ENCODE results near the gene SASH3.

The SASH3 gene

DNA sequence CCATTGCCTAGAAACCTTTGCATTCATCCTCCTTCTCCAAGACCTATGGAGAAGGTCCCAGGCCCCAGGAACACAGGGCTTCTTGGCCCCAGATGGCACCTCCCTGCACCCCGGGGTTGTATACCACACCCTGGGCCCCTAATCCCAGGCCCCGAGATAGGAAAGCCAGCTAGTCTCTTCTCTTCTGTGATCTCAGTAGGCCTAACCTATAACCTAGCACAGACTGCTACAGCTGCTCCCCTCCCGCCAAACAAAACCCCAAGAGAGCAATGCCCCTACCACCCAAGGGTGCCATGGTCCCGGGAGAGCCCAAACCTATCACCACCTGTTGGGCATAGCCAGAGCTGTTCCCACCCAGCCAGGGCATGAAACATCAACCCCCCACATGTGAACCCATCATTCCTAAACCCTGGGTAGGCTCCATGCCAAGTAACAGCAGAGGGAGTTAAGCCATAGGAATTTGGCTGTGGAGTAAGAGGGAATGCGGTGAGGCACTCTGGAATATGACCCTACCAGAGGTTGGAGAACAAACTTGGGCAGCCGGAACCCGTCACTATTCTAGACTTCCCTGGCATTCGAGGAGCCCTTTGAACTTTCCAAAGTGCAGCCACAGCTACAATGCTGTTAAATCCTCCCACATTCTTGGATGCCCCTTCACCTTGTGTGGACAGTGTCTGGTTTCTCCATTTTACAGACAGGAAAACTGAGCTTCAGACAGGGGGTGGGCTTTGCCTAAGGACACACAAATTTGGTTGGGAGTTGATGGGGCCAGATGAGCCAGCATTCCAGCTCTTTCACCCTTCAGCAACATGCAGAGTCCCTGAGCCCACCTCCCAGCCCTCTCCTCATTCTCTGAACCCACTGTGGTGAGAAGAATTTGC is 10.9 kb upstream of the SASH3 start:
- DNase-seq: no peak
- TF ChIP-seq GATA1 (IDR thresholded peaks at IDR 0.05; ENCODE audit: low read depth, low read length) (no peak), POLR2A (IDR thresholded peaks at IDR 0.05; ENCODE audit: low read length) (no peak)

DNA sequence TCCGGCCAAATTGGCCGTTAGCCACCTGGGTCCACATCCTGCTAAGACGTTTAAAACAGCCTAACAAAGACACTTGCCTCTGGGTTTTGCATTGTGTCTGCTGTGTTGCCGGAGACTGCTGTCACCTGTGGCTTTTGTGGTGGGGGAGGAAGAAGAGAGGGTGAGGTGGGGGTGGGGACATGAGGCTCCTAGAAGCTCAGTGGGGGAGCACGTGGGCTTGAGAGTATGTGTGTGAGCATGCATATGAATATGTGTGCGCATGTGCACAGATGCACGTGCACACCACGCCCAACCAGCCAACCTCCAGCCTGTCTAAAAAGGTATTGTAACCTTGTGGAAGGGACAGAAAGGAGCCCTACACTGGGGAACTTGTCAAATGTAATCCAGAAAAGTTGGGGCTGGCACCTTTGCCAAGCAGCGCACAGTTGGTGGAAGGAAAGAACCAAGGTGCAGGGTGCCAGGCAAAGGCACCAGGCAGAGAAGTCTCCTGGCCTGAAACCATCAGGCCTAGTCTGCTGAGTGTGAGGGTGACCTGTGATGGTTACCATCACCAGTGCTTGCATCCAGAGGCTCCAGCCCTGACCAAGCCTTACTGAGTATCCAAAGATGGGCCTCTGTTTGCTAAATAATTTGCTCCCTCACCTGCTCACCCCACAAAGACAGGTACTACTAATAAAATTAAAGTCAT is 10.1 kb upstream of the SASH3 start:
- TF ChIP-seq POLR2A (IDR thresholded peaks at IDR 0.05; ENCODE audit: low read length) (no peak), GATA1 (IDR thresholded peaks at IDR 0.05; ENCODE audit: low read depth, low read length) (no peak)
- no peak for DNase-seq

DNA sequence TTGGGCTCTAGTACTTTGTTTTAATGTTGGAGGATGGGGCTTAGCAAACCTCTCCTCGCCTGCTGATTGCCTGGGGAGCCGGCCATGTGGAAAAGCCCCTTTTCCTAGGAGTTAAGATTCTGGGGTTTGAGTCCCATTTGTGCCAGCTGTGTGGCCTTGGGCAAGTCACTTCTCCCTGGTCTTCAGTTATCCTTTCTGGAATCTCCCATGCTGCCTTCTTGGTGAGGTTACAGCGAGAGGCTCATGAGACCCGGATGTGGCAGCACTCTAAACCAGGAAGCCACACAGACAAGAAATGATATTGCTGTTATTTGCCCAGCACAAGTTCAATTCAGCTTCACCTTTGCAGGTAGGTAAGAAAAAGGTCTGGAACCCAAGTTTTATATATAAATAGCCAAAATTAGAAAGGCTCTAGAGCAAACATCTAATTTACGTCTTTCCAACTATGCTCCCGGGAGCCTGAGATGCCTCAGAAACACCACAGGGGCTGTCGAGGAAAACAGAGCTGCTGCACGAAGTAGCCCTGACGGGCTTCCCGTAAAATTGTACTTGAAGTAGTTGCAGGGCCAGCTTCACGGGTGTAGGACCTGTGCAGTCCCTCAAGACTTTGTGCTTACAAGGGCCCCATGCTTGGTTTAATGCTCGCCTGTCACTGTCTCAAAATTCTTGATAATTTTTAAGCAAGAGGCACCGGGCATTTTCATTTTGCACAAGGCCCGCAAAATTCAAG is 8.3 kb upstream of the SASH3 start:
- TF ChIP-seq POLR2A (IDR thresholded peaks at IDR 0.05; ENCODE audit: low read length): no peak
- TF ChIP-seq GATA1 (IDR thresholded peaks at IDR 0.05; ENCODE audit: low read depth, low read length): no peak
- DNase-seq: no peak

DNA sequence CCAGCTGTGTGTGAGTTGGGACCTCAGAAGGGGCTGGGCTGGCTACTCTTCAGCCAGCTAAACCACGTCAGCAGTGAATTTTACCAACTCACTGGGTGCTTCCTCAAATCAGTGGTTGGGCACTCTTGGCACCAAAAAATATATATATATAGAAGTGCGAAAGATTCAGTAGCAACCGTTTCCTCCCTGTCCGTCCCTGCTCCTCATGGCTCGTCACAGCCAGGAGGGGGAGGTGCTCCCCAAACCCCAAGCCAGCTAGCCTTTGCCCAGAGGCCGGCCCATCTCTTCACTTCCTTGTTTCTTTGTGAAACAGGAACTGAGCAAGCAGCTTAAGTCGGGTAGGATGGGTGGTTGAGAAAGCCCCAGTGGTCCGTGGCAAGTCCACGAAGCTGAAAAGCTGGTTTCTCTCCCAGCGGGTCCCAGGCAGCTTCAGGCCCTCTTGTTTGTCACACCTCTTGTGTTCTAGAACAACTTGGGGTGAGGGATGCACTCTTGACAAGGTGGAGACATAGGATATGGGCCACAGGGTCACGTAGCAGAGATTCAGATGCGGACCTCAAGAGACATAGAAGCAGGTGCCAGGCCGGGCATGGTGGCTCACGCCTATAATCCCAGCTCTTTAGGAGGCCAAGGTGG is 6.8 kb upstream of the SASH3 start:
- TF ChIP-seq GATA1 (IDR thresholded peaks at IDR 0.05; ENCODE audit: low read depth, low read length): no peak
- TF ChIP-seq POLR2A (IDR thresholded peaks at IDR 0.05; ENCODE audit: low read length): no peak
- DNase-seq: peak in 1 of 2 experiments; percentile 1

DNA sequence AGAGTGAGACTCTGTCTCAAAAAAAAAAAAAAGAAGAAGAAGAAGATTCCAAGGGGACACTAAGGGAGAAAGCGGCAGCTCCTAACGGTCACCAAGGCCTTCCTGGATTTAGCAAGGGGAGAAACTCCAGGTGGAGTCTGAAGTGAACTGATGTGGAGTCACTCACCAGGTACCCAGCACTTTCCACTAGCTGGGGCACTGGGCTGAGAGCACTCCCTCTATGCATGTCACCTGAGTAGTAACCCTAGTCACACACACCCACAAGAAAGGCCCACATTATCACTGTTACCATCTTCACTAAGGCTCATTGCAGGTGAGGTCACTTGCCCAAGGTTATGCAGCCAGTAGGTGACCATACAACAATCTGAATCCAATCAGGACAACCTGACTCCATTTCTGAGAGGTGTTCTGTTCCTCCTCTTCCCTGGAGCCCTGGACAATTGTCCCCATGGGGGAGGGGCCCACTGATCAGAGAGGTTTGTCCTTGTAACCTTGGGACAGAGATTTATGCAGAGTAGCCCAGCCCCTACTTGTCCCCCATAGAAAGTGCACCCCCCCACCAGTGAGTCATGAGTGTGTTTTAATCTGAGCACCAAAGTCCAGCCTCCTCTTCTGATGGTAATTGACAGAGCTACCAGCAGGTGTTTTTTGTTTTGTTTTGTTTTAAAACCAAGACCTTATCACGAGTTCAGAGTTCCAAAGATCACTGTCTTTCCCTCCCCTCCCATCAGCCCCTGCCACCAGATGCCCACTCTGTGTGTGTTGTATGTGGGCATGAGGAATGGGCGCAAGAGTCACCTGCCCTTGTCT is 5.9 kb upstream of the SASH3 start:
- no peak for TF ChIP-seq POLR2A (IDR thresholded peaks at IDR 0.05; ENCODE audit: low read length)
- TF ChIP-seq GATA1 (IDR thresholded peaks at IDR 0.05; ENCODE audit: low read depth, low read length): no peak
- no peak for DNase-seq

DNA sequence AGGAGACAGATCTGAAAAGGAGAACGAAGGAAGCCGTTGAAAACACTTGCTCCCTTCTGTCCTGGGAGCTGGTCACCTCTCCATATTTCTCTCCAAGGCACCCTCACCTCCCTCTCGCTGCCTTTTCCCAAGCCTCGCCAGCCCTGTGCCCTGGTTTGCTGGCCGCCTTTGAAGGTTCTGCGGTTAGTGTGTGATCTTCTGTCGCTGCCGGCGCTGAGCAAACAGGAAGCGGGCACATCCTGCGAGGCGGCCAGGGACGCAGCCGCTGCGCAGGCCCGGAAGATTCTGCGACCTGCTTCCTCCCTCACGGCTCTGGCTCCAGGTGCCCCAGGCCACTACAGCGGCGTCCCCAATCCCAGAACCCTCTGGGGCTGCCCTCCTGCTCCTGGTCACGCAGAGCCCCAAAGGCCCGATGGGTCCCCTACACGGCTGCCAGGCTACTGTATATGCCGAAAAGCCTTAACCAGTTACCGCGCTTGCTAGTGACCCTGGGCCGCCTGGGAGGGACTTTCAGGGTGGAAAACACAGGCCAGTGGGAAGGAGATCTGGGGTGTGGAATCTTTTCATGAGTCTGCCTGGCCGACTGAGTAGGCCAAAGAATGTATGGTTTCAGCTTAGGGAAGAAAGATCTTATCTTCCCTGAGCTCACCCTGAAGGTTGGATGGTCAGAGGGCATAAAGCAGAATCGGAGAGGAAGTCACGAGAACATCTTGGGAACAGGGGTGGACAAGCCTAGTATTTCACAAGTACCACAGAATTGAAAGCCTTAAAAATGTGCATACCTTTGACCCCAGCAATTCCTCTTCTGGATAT is 2.3 kb upstream of the SASH3 start:
- TF ChIP-seq GATA1 (IDR thresholded peaks at IDR 0.05; ENCODE audit: low read depth, low read length): no peak
- TF ChIP-seq POLR2A (IDR thresholded peaks at IDR 0.05; ENCODE audit: low read length): peak; percentile 20
- DNase-seq: peak; percentile 7 to 12

DNA sequence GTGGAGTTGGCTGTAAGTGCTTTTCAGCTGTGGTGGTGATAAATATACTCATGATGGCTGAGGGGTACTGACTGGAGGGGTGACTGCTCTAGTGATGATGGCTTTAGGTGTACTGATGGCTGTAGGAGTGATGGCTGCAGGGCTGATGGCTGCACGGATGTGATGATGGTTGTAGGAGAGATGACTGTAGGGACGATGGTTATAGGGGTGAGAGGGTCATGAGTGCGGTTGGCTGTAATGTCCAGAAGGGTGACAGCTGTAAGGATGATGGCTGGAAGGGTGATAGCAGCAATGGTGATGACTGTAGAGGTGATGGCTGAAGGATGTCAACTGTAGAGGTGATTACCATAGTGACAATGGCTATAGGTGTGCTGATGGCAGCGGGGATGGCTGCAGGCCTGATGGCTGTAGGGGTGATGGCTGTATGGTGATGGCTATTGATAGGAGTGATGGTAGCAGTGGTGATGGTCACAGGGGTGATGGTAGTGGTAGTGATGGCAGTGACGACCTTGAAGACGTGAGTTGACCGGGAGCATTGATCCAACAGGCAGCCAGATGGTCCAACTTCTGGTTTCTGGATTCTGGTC is 570 bp upstream of the SASH3 start:
- TF ChIP-seq POLR2A (IDR thresholded peaks at IDR 0.05; ENCODE audit: low read length): no peak
- TF ChIP-seq GATA1 (IDR thresholded peaks at IDR 0.05; ENCODE audit: low read depth, low read length): no peak

DNA sequence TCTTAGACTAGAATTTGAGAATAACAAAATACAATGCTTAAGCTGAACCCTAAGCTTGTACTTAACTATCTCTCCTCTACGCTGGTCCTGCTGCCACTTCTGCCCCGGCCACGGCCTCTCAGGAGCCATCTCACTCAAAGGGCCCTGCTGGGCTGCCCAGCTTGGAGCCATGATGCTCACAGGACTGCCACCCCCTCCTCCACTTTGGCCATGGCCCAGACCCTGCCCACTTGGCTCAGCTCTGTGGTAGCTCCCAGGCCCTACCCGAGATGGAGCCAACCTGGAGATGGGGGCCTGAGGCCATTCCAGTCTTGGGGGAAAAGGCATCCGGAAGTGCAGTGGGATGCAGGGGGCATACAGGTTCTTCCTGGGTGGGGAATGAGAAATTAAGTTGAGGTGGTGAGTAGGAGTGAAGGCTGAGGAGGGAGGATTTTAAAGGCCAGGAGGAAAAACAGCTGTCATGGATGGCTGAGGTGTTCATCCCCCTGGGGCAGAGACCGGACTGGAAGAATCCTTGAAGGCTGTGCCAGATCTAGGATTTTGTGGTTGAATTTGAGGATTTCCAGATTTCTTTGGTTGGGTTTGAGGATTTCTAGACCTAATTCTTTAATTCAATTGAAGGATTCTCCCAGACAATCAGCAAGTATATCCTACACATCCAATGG is 824 bp downstream of the SASH3 start:
- TF ChIP-seq GATA1 (IDR thresholded peaks at IDR 0.05; ENCODE audit: low read depth, low read length) (no peak), POLR2A (IDR thresholded peaks at IDR 0.05; ENCODE audit: low read length) (no peak)

More for the DNA sequence above, 570 bp upstream of the SASH3 start:
- no peak for DNase-seq

DNA sequence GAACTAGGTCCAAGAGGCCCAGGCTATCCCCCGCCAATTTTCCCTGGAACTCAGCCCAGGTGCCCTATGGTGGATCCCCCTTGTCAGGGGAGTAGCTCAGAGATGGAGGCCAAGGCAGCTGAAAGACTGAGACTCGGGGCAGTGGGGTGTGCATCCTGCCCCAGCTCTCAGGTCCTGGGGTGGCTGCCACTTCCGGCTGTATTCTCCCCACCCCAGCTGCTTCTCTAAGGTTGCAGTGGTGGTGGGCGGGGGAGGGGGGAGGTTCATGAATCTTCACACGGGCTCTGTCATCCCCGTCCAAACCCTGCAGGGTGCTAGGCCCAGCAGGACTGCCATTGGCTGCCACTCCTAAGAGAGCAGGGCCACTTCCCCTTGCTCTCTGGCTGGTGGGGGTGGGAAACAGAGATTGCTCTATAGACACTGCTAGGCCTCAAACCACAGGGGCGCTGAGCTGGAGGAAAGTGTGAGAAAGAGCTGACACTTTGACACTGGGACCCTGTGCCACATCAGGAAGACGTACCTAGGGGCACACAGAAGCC is 1.5 kb downstream of the SASH3 start:
- TF ChIP-seq GATA1 (IDR thresholded peaks at IDR 0.05; ENCODE audit: low read depth, low read length): no peak
- no peak for DNase-seq

More for the DNA sequence above, 824 bp downstream of the SASH3 start:
- DNase-seq: no peak

DNA sequence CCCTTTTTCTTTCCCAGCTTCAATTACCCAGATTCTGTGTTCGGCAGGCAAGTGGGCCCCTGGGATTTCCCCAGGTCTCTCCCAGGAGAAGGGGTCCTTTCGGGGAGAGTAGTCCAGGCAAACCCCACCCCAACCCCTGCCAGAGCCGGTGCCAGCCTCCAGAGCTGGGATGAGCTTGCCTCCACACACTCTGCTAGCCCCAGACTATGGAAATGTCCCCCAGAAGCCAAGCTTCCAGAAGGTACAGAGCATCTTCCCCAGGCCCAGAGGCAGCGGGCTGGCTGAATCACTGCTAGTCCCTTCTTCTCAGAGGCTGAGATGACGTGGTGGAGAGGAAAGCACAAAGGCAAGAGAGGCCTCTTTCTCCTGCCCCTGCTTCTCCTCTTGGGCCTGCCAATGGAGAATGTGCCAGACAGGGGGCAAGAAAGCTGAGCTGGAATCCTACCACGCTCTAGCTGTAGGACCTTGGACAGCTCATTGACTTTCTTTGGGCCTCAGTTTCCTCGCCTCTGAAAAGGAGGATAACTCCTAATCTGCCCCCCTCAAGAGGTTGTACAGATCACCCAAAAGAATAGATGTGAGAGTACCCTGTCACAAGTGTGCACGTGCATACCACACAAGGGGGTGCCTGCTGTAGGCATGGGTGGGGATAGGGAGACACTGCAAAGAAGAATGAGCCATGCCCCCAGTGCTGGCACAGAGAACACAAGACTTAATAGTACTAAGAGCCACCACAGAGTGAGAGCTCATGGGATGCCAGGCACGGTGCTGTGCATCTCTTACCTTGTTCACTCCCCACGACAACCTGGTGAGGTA is 2.1 kb downstream of the SASH3 start:
- no peak for TF ChIP-seq GATA1 (IDR thresholded peaks at IDR 0.05; ENCODE audit: low read depth, low read length)
- no peak for TF ChIP-seq POLR2A (IDR thresholded peaks at IDR 0.05; ENCODE audit: low read length)
- DNase-seq: no peak
